Smooth muscle cell (in vitro differentiated cells): Measurements from ENCODE around the gene PPP1R9B. TPM values are rescaled to one million over a fixed set of nuclear protein-coding genes. Genes with fewer than 3 reads are reported as not detected.

Experiments
- DNase-seq: peaks from one replicate; lab custom pipeline; 2025; ENCODE audit not compliant: unreplicated experiment; lab: John Stamatoyannopoulos, UW
- H2AFZ ChIP-seq: fragments of 200-600 bp; sonication (generic); 2 replicates; pipeline ENCODE4 v1.6.0; 2016; ENCODE audit warnings: antibody characterized with exemption, low read depth, mild to moderate bottlenecking
- H3F3A ChIP-seq: fragments of 200-600 bp; sonication (generic); 2 replicates; pipeline ENCODE4 v1.6.0; 2017; ENCODE audit warnings: antibody characterized with exemption, low read depth
- H3K27ac ChIP-seq: fragments of 200-600 bp; sonication (generic); 2 replicates; pipeline ENCODE4 v1.5.1; 2016; ENCODE audit warnings: low read depth, mild to moderate bottlenecking
- H3K27me3 ChIP-seq: fragments of 200-600 bp; sonication (generic); 2 replicates; pipeline ENCODE4 v1.6.1; 2016; ENCODE audit warnings: low read depth, mild to moderate bottlenecking
- H3K36me3 ChIP-seq: fragments of 200-600 bp; sonication (generic); 2 replicates; pipeline ENCODE4 v1.5.1; 2016; ENCODE audit warnings: low read depth
- H3K4me1 ChIP-seq: fragments of 200-600 bp; sonication (generic); 2 replicates; pipeline ENCODE4 v1.5.1; 2016; ENCODE audit warnings: low read depth
- H3K4me2 ChIP-seq: fragments of 200-600 bp; sonication (generic); 2 replicates; pipeline ENCODE4 v1.6.0; 2016; ENCODE audit warnings: mild to moderate bottlenecking
- H3K4me3 ChIP-seq: fragments of 200-600 bp; sonication (generic); 2 replicates; pipeline ENCODE4 v1.5.1; 2016; ENCODE audit warnings: mild to moderate bottlenecking
- H3K79me2 ChIP-seq: fragments of 200-600 bp; sonication (generic); 2 replicates; pipeline ENCODE4 v1.6.0; 2016; ENCODE audit warnings: low read depth, mild to moderate bottlenecking
- H3K9ac ChIP-seq: fragments of 200-600 bp; sonication (generic); 2 replicates; pipeline ENCODE4 v1.6.0; 2016; ENCODE audit warnings: low read depth
- H3K9me3 ChIP-seq: fragments of 200-600 bp; sonication (generic); replicated peaks from 2 replicates; pipeline ENCODE4 v1.5.1; 2016; ENCODE audit warnings: low read depth
- H4K20me1 ChIP-seq: fragments of 200-600 bp; sonication (generic); 2 replicates; pipeline ENCODE4 v1.6.0; 2016; ENCODE audit warnings: low read depth
- WGBS: methylation state at CpG from one replicate; pipeline ENCODE4 v1.1.7; 2016; ENCODE audit warnings: low lambda C conversion rate; 5-methylcytosine and 5-hydroxymethylcytosine counted together
- polyA plus RNA-seq: library from polyadenylated mRNA; unstranded; fragments of >200 nt; fragmentation: Nextera tagmentation; extraction: Ambion mirVana; gene quantifications from 2 replicates; pipeline ENCODE4 v1.2.1, GENCODE V29; 2016
- total RNA-seq: library from RNA; depleted of rRNA; stranded (reverse); fragments of >200 nt; gene quantifications from 2 replicates; pipeline ENCODE4 v1.2.3, GENCODE V29; 2014
- TF ChIP-seq, protein P1 (sequence below): fragments of 200-600 bp; sonication (generic); IDR thresholded peaks from 2 replicates; pipeline ENCODE4 v1.5.1; 2017; ENCODE audit warnings: borderline replicate concordance, mild to moderate bottlenecking, antibody characterized with exemption; ENCODE audit not compliant: insufficient read depth, poor library complexity, severe bottlenecking

PPP1R9B gene
- total and polyA plus RNA-seq, 2 experiments from 2014 or later: 6.7 to 20.8 TPM

DNA sequence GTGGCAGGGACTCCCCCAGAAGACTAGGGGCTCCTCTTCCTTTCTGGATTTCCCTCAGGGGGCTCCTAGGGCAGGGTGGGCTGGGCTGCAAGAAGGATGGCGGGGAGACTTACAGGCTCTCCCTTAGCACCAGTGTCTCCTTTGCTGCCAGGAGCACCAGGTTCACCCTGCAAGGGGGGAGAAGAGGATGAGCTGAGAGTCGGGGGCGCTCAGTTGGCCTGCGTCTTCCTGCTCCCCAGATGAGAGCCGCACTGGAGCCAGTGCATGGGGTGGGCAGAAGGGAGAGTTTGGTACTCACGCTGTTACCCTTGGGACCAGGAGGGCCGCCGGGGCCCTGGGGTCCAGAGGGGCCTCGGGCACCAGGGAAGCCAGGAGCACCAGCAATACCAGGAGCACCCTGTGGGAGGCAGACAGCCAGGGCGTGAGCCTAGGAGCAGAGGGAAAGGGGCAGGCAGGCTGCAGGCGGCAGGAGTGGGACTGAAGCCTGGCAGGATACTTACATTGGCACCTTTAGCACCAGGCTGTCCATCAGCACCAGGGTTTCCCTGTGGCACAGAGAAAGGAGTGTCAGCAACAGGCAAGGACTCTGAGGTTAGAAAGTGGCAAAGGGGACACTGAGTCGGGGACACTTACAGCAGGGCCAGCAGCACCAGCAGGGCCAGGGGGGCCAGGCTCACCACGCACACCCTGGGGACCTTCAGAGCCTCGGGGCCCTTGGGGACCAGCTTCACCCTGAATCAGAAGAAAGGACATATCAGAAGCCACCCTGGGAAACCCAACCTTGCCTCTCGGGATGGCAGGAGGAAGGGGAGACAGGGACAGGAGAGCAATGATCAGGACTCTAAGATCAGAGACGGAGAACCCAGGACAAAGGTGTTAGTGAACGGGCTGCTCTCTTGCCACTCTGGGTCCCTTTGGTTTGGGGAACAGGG lies 44.7 kb upstream of the PPP1R9B start:
- H4K20me1 ChIP-seq: peaks cover 100% of the 10 kb centered on the region
- peaks cover 10% of the 10 kb centered on the region for H3K4me1 ChIP-seq
- peaks cover 74% of the 10 kb centered on the region for H3K79me2 ChIP-seq
- peaks cover 28% of the 10 kb centered on the region for H3K36me3 ChIP-seq
- peak overlapping the region; percentile 7 for H3K9ac ChIP-seq
- H2AFZ ChIP-seq: no peak overlapping the region
- 81% methylated on average over 17 of the region's 17 CpGs for WGBS
- H3K27me3 ChIP-seq: no peaks in the 10 kb centered on the region
- DNase-seq: no peak
- peaks cover 91% of the 10 kb centered on the region for H3F3A ChIP-seq
- peak overlapping the region; percentile 99 for H3K27ac ChIP-seq
- H3K4me3 ChIP-seq: peak overlapping the region; percentile 89
- peak overlapping the region; percentile 99 for H3K4me2 ChIP-seq
- no peaks in the 10 kb centered on the region for H3K9me3 ChIP-seq
- TF ChIP-seq, protein P1, sequence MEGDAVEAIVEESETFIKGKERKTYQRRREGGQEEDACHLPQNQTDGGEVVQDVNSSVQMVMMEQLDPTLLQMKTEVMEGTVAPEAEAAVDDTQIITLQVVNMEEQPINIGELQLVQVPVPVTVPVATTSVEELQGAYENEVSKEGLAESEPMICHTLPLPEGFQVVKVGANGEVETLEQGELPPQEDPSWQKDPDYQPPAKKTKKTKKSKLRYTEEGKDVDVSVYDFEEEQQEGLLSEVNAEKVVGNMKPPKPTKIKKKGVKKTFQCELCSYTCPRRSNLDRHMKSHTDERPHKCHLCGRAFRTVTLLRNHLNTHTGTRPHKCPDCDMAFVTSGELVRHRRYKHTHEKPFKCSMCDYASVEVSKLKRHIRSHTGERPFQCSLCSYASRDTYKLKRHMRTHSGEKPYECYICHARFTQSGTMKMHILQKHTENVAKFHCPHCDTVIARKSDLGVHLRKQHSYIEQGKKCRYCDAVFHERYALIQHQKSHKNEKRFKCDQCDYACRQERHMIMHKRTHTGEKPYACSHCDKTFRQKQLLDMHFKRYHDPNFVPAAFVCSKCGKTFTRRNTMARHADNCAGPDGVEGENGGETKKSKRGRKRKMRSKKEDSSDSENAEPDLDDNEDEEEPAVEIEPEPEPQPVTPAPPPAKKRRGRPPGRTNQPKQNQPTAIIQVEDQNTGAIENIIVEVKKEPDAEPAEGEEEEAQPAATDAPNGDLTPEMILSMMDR: peak; percentile 29

DNA sequence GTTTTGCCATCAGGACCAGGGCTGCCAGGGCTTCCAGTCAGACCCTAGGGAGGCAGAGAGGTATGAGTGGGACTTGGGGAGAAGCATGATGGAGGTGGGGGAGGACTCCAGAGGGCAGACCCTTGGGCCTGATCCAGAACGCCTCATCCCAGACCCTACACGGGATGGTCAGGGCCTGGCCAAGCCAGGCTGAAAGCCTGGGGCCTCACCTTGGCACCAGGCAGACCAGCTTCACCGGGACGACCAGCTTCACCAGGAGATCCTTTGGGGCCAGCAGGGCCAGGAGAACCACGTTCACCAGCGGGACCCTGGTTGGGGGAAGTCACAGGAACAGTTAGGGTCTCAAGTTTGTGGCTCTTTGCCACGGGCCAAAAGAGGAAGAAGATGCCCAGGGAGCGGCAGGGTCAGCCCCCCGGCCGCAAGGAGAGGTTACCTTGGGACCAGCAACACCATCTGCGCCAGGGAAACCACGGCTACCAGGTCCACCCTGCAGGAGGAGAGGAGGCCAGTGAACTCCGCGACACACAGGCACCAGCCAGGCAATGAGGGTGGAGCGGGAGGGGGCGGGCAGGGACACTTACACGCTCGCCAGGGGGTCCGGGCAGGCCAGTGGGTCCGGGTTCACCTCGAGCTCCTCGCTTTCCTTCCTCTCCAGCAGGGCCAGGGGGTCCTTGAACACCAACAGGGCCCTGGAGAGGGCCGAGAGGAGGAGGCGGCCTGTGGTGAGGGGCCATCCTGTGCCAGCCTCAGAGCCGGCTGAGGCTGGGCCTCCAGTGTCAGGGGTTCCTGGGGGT lies 43.9 kb upstream of the PPP1R9B start:
- Histone ChIP-seq H3K27me3 (no peaks in the 10 kb centered on the region), H3F3A (peaks cover 95% of the 10 kb centered on the region), H4K20me1 (peaks cover 100% of the 10 kb centered on the region), H3K36me3 (peaks cover 28% of the 10 kb centered on the region), H3K79me2 (peaks cover 66% of the 10 kb centered on the region), H3K4me3 (no peak overlapping the region), H3K9me3 (no peaks in the 10 kb centered on the region), H2AFZ (no peak overlapping the region), H3K9ac (no peak overlapping the region), H3K27ac (peak overlapping the region; percentile 99), H3K4me1 (peaks cover 10% of the 10 kb centered on the region), H3K4me2 (peak overlapping the region; percentile 99)
- no peak for DNase-seq
- TF ChIP-seq, protein P1: no peak
- WGBS: 77% methylated on average over 25 of the region's 25 CpGs

DNA sequence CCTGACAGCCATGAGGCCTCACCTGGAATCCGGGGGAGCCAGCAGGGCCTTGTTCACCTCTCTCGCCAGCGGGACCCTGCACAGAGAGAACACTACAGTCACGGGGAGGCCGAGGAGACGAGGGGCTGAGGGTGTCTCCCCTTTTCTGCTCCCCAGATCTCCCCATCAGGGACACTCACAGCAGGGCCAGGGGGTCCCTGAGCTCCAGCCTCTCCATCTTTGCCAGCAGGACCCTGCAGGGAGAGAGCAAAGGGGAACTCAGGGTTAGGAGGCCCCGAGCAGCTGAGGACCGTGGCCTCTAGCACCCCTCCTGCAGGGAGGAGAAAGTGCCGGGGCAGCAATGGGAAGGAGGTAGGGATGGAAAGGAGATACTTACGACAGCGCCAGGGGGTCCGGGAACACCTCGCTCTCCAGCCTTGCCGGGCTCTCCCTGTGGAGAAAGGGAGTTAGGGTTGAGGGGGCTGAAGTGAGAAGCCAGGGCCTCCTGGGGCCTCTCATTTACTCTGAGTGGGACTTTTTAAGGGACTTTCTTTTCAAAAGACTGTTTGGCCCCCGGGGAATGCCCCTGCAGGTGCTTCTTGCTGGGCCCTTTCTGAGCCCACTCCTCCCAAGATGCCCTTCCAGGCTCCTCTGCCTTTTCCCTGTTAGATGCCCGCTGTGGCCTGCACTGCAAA lies 42.3 kb upstream of the PPP1R9B start:
- no peak overlapping the region for H2AFZ ChIP-seq
- H3K4me1 ChIP-seq: peaks cover 8% of the 10 kb centered on the region
- peaks cover 50% of the 10 kb centered on the region for H3K79me2 ChIP-seq
- H4K20me1 ChIP-seq: peaks cover 100% of the 10 kb centered on the region
- peak overlapping the region; percentile 79 for H3K4me2 ChIP-seq
- 91% methylated on average over 16 of the region's 16 CpGs for WGBS
- H3K9ac ChIP-seq: no peak overlapping the region
- H3K9me3 ChIP-seq: no peaks in the 10 kb centered on the region
- peaks cover 17% of the 10 kb centered on the region for H3K36me3 ChIP-seq
- DNase-seq: no peak
- H3K27me3 ChIP-seq: no peaks in the 10 kb centered on the region
- H3K27ac ChIP-seq: peak overlapping the region; percentile 99
- TF ChIP-seq, protein P1: no peak
- no peak overlapping the region for H3K4me3 ChIP-seq
- peaks cover 93% of the 10 kb centered on the region for H3F3A ChIP-seq
